DMS114 treated with DMSO at 0.1 percent for 48 hours (cell line): ENCODE data around the gene TXNDC11.

Experiments
- DNase-seq: peaks from one replicate; lab custom pipeline; 2025; ENCODE audit not compliant: unreplicated experiment; lab: John Stamatoyannopoulos, UW

Gene TXNDC11

GRCh38 chr16:11719762-11720161, 22.9 kb downstream of the TXNDC11 start:
- no peak for DNase-seq

- DNase-seq: no peak
Measured at GRCh38 chr16:11719171-11719570, 23.5 kb downstream of the TXNDC11 start.

DNA sequence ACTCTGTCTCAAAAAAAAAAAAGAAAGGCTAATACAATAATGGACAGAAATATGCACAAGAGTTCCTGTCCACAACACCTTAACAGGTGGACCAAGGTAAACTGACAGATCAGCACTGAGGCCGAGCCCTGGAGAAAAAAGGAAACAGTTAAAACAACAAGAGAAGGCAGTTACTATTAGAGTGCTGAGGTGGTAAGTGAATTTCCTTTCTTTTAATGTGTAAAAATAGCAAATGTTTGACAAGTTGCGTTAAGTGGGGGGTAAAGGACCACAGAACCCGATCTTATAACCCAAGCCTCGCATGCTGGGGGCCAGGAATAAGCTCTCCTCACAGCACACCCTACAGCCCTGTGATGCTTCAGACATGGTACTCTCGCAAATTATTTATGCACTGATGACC, 24.8 kb downstream of the TXNDC11 start:
- no peak for DNase-seq

DNA sequence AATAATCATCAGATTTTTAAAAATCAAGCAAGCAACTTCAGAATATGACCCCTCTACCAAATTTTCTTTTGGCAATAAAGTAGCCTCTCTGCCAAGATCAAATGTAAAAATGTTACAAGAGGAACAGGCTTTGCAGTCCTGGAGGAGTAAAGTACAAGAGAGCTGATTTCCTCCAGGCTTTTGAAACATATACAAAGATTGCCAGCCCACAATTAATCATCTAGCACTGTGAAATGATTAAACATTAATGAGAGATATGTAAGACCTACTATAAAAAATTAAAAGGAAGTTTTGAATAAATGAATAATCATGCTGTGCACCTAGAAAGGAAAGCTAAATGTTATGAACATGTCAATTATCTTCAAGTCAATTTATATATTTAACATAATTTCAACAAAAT, 26.3 kb downstream of the TXNDC11 start:
- no peak for DNase-seq

- DNase-seq: no peak
Measured at GRCh38 chr16:11715246-11715947, 27.3 kb downstream of the TXNDC11 start.

DNA sequence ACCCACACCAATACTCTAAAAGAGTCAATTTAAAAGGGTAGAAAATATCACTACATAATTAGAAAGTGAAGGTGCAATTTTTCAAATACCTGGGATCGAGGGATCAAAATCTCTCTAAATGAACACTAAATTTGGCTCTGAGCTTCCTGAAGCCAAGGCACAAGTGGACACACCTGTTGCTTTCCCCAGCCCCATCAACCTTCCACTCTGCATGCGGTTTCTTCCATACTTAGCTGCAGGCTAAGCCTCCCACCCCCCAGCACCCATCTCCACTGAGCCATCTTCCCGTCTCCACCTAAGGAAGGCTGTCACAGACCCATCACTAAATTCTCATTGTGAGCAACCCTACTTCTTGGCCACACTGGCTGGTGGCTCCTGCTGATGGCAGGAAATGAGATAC, 30.5 kb downstream of the TXNDC11 start:
- DNase-seq: no peak

GRCh38 chr16:11711662-11712061, 31.0 kb downstream of the TXNDC11 start:
- no peak for DNase-seq

DNA sequence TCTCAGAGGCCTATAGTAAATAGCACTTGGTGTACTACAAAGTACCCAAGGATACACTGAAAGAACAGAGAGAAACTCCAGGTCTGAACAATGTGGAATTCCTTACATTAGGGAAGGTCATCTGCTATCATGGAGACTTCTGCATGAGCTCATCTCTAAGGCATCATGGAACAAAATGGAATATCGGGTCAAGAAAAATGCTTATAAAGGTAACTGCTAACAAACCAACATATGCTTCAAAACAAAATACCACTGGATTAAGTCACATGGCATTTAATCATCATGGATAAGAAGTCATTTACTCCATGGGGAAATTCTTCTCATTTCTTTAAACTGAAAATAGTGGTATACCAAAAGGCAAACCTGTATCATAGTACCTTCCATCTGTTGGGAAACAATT, 34.2 kb downstream of the TXNDC11 start:
- DNase-seq: no peak

GRCh38 chr16:11707679-11708197, 34.9 kb downstream of the TXNDC11 start:
- no peak for DNase-seq

- DNase-seq: no peak
Measured at GRCh38 chr16:11706180-11706742, 36.4 kb downstream of the TXNDC11 start.

DNA sequence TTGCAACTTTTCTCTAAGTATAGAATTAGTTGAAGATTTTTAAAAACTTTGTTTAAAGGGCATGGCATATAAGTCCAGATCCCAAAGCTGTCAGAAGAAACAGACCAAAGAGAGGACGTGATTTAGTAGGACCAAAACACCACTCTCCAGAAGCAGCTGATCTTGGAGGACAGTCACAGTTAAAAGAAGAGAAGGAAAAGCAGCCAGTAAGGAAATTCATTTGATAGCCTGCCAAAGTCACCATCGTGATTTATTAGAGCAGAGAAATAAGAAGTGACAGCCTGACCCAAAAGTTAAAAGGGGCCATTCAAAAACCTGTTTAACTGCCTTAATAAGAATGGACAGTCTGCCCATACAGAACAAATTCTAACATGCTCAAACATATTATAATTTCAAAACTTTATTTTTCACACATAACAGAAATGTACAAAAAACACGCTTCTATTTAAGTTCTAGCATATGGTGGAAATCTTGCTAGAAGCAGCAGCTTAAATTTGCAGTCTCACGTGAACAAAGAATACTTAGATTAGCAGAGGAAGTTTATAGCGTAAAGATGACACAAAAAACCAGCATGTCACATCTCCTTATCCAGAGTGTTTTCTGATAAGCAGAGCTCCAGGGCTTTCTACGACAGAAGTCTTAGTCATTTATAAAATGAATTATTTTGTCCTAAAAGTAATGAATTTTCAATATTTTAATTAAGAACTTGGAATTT, 37.2 kb downstream of the TXNDC11 start:
- DNase-seq: no peak

DNA sequence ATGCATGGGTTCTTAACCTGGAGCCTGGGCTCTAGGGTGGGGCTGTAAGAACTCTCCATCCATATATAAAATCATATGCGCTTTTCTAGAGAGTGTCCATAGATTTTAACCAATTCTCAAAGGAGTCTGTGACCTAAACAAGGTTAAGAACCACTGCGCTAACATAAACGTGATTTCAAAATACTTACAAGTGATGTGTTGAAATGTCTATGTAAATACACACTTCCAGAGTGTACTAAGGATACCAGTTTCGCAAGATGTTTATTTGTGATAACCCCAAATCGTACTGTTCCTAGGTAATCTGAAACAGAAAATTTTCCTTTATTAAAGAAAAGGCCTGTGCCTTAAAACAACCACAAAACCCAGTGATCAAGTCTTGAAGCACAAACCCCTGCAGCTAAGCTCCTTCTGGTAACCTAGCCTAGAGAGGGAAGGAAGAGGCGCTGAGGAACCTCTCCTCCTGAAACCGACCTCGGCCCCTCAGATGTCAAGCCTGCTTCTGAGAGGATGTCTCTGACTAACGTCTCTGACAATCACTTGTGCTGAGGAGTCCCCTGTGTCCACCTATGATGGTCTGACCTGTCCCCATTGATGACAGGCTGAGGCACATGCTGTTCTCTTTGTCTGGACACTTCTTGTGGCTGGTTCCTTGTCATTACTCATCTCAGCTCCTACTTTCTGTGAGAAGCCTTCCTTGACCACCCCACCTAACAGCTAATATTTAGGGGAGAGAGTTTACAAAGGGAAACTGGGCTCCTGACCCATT, 42.2 kb downstream of the TXNDC11 start:
- DNase-seq: no peak

GRCh38 chr16:11699234-11699894, 43.3 kb downstream of the TXNDC11 start:
- no peak for DNase-seq

- no peak for DNase-seq
Measured at GRCh38 chr16:11698271-11698689, 44.4 kb downstream of the TXNDC11 start.

- DNase-seq: no peak
Measured at GRCh38 chr16:11697319-11697718, 45.3 kb downstream of the TXNDC11 start.

DNA sequence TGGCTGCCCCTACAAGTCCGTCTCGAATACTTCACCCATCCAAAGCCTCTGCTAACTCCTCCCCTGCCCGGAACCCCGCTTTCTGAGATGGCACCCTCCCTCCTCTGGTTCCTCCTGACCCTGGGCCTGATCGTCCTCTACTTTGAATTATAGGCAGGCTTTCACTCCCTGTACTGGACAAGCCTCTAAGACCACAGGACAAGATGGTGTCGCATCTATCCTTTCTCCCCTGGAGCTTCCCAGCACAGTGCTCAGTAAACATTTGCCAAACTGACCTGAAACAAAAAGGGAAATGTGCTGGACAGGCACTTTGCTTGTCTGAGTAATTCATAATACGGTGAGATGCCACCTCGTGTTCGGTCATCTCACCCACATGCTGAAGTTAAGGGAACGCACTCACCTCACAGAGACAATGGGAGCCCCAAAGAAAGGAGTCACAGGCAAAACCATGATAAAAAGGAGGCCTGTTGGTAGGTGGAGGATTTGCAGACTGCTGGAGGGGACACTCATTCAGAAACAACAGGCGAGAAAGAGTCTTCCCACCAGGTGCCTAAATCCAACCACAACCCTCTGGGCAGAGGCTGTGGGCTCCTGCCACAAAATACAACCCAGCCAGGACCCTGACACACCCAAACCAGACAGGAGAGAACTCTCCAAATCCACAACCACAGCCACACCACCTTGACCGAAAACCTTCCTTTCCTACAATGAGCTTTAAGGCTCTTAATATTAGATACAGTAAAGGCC, 46.2 kb downstream of the TXNDC11 start:
- no peak for DNase-seq

GRCh38 chr16:11692651-11693050, 50.0 kb downstream of the TXNDC11 start:
- DNase-seq: no peak

DNA sequence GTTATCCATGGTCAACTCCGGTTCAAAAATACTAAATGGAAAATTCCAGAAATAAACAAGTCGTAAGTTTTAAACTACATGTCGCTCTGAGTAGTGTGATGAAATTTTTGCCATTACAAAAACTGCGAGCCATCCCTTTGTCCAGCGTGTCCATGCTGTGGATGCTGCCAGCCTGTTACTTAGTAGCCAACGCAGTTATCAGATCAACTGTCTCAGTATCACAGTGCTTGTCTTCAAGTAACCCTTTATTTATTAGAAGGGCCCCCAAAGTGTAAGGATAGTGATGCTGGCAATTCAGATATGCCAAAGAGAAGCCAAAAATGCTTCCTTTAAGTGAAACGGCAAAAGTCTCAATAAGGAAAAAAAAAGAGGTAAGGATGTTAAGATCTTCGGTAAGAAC, 50.5 kb downstream of the TXNDC11 start:
- no peak for DNase-seq

DNA sequence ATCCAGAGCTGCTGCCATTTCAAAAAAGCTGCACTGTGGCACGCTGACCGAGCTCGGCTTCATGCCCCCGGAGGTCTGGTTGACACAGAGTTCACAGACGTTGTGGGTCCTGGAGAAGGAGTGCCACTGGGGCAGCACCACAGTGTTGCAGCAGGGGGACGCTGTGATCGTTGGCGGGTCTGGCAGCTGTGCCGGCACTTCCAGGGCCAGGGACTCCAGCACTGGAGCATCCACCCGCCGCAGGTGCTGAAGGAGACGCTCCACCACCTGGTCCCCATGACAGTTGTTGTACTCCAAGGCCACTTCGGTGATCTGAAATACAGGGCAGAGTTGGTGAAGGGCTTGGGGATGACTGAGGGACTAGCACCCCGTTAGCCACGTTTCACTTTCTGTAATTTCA, 50.9 kb downstream of the TXNDC11 start:
- DNase-seq: no peak

DNA sequence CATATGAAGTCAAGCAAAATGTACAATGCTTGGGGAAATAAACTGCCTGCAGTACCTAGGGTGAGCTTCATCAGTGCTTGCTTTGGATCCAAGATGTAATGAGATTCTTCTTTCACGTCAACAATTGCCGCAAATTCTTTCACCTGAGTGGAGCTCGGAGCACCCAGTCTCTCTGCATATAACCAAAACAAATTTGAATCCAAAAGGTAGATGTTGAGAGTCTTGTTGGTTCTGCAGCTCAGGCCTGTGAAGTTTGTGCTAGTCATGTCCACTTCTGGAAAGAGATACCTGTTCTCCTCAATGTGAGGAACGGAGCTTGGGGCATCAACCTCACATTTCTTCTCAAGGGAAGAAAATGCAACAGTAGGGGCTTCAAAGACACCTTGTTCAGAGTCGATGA, 51.4 kb downstream of the TXNDC11 start:
- DNase-seq: no peak
